Mucosa of stomach (tissue), 1 donor: ENCODE results near the gene KDSR.

ENCODE experiments used
- H3K27me3 ChIP-seq: one replicate; pipeline ENCODE4 v1.7.0; 2013; ENCODE audit warnings: mild to moderate bottlenecking, low read length; ENCODE audit not compliant: control insufficient read depth, insufficient read depth
- H3K36me3 ChIP-seq: one replicate; pipeline ENCODE4 v1.7.0; 2013; ENCODE audit warnings: low read length; ENCODE audit not compliant: control insufficient read depth, insufficient read depth
- H3K4me1 ChIP-seq: one replicate; pipeline ENCODE4 v1.7.0; 2013; ENCODE audit warnings: mild to moderate bottlenecking, low read length; ENCODE audit not compliant: control insufficient read depth, insufficient read depth
- H3K4me3 ChIP-seq: one replicate; pipeline ENCODE4 v1.7.0; 2013; ENCODE audit warnings: low read length
- H3K9ac ChIP-seq: one replicate; pipeline ENCODE4 v1.7.0; 2013; ENCODE audit warnings: mild to moderate bottlenecking, low read length, moderate library complexity
- H3K9me3 ChIP-seq: one replicate; pipeline ENCODE4 v1.7.0; 2013; ENCODE audit warnings: mild to moderate bottlenecking, low read length, moderate library complexity; ENCODE audit not compliant: control insufficient read depth
- donor health status: Pancreatic carcinoma.

KDSR gene

DNA sequence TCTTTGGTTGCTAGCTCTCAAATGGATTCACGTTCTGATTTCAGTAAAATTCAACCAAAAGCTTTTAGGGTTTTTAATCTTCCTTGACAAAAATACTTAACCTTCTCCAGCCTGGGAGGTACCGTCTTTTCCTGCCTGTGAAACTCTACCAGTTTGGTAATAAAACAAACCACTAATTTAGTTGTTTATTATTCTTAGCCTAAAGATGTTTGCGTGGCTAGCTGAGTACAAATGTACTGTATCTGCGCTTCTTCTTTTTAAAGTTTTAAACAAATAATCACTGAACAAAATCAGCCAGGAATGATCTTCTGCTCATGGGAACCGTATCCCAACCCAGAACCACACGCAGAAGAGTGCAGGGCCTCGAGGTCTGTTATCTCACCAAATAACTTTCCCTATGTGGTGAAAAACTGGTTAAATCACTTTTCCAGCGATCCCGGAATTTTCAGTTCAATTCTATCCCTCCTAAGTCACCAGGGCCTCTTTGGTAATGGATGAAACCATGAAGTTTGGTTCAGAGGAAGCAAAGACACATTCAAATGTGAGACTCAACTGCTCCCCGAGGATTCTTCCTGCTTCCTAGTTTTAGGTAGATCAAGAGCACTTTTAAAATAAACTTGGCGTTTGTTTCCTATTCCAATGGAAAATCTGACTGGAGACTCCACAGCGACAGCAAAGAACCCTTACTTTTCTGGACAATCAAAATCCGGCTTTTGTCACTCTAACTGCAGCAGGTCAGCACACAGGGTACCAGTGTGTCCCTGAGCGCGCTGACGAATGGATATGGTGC lies 83.5 kb downstream of the KDSR start:
- Histone ChIP-seq H3K4me3 (no peak overlapping the region), H3K4me1 (no peaks in the 10 kb centered on the region), H3K36me3 (no peaks in the 10 kb centered on the region), H3K9me3 (no peaks in the 10 kb centered on the region), H3K9ac (no peak overlapping the region), H3K27me3 (no peaks in the 10 kb centered on the region)

DNA sequence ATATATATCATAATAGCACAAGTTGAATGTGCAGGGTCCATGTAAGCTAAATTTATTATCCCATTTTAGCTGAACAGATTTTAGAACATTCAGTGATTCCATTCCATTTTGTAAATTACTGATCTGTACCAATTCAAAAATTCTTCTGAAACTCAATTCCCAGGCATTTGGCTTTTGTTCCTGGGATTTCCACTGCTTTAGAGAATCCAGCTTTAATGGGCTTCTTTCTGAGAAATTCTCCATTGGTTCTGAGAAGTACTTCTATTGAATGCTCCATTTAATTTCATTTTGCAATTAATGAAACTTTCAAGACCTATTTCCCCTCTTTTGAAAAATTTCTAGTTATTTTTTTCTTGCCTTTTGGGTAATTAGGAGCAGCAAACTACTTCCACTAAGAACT lies 84.2 kb downstream of the KDSR start:
- Histone ChIP-seq H3K9me3 (no peaks in the 10 kb centered on the region), H3K27me3 (no peaks in the 10 kb centered on the region), H3K4me1 (no peaks in the 10 kb centered on the region), H3K9ac (no peak overlapping the region), H3K4me3 (no peak overlapping the region), H3K36me3 (no peaks in the 10 kb centered on the region)
